H9 (cell line): ENCODE results near the gene DTD1. TPM values are rescaled to one million over a fixed set of nuclear protein-coding genes. Genes with fewer than 3 reads are reported as not detected.
"Not testable (repeated sequence)": the region's sequence is repeated elsewhere in the genome, so short reads cannot be mapped to it uniquely, and the experiment has no call there.

Source experiments
- DNase-seq: peaks from one replicate; pipeline ENCODE4 v3.0.0-alpha.2; 2017
- H2AFZ ChIP-seq: one replicate; pipeline ENCODE4 v1.6.1; 2013; ENCODE audit warnings: mild to moderate bottlenecking, low read length, control low read depth, moderate library complexity
- H2AK5ac ChIP-seq: 2 replicates; pipeline ENCODE4 v1.6.1; 2013; ENCODE audit warnings: low read length, control low read depth, mixed read lengths; ENCODE audit not compliant: insufficient read length
- H2BK120ac ChIP-seq: one replicate; pipeline ENCODE4 v1.6.1; 2013; ENCODE audit warnings: low read depth, mild to moderate bottlenecking, low read length, control low read depth, inconsistent platforms; ENCODE audit not compliant: poor library complexity, severe bottlenecking
- H2BK12ac ChIP-seq: 2 replicates; pipeline ENCODE4 v1.6.1; 2013; ENCODE audit warnings: low read length, control low read depth, mixed read lengths, low read depth; ENCODE audit not compliant: insufficient read length
- H2BK15ac ChIP-seq: 2 replicates; pipeline ENCODE4 v1.6.1; 2013; ENCODE audit warnings: low read depth, low read length, control low read depth
- H2BK20ac ChIP-seq: one replicate; pipeline ENCODE4 v1.6.1; 2013; ENCODE audit warnings: low read depth, mild to moderate bottlenecking, low read length, control low read depth, inconsistent platforms; ENCODE audit not compliant: poor library complexity, severe bottlenecking
- H2BK5ac ChIP-seq: 2 replicates; pipeline ENCODE4 v1.6.1; 2013; ENCODE audit warnings: low read length, control low read depth, mixed read lengths; ENCODE audit not compliant: insufficient read length
- H3K14ac ChIP-seq: 2 replicates; pipeline ENCODE4 v1.6.1; 2013; ENCODE audit warnings: low read length, control low read depth; ENCODE audit not compliant: insufficient read depth
- H3K18ac ChIP-seq: 2 replicates; pipeline ENCODE4 v1.6.1; 2013; ENCODE audit warnings: low read depth, mild to moderate bottlenecking, mixed read lengths, low read length, control low read depth; ENCODE audit not compliant: insufficient read length
- H3K23ac ChIP-seq: 2 replicates; pipeline ENCODE4 v1.6.1; 2013; ENCODE audit warnings: low read length, control low read depth, mixed read lengths, low read depth; ENCODE audit not compliant: insufficient read length
- H3K23me2 ChIP-seq: 2 replicates; pipeline ENCODE4 v1.6.1; 2013; ENCODE audit warnings: low read depth, mild to moderate bottlenecking, mixed read lengths, low read length, control low read depth; ENCODE audit not compliant: insufficient read length, poor library complexity, severe bottlenecking
- H3K27ac ChIP-seq: 2 replicates; pipeline ENCODE4 v1.5.1; 2013; ENCODE audit warnings: low read length, control low read depth, mixed read lengths, low read depth; ENCODE audit not compliant: insufficient read length
- H3K27me3 ChIP-seq: 2 replicates; pipeline ENCODE4 v1.6.1; 2013; ENCODE audit warnings: low read length, control low read depth, inconsistent platforms; ENCODE audit not compliant: insufficient read depth
- H3K4ac ChIP-seq: 2 replicates; pipeline ENCODE4 v1.6.1; 2013; ENCODE audit warnings: low read depth, mild to moderate bottlenecking, control low read depth, inconsistent platforms, low read length, moderate library complexity
- H3K4me1 ChIP-seq: 2 replicates; pipeline ENCODE4 v1.6.1; 2013; ENCODE audit warnings: low read length, control low read depth, inconsistent platforms; ENCODE audit not compliant: insufficient read depth
- H3K4me2 ChIP-seq: 2 replicates; pipeline ENCODE4 v1.6.1; 2013; ENCODE audit warnings: low read length, control low read depth, mixed read lengths; ENCODE audit not compliant: insufficient read length, insufficient read depth
- H3K56ac ChIP-seq: 2 replicates; pipeline ENCODE4 v1.6.1; 2013; ENCODE audit warnings: low read depth, mild to moderate bottlenecking, mixed read lengths, low read length, control low read depth; ENCODE audit not compliant: insufficient read length
- H3K79me1 ChIP-seq: 2 replicates; pipeline ENCODE4 v1.6.1; 2013; ENCODE audit warnings: low read depth, mild to moderate bottlenecking, moderate library complexity, low read length, control low read depth, inconsistent platforms; ENCODE audit not compliant: insufficient read depth, poor library complexity, severe bottlenecking
- H3K79me2 ChIP-seq: 2 replicates; pipeline ENCODE4 v1.6.1; 2013; ENCODE audit warnings: low read length, control low read depth, inconsistent platforms; ENCODE audit not compliant: insufficient read depth
- H3K9ac ChIP-seq: 2 replicates; pipeline ENCODE4 v1.6.1; 2013; ENCODE audit warnings: low read length, control low read depth, mixed read lengths; ENCODE audit not compliant: insufficient read length; ENCODE audit errors: extremely low read depth
- H3K9me3 ChIP-seq: one replicate; pipeline ENCODE4 v1.6.1; 2013; ENCODE audit warnings: low read depth, low read length, inconsistent platforms; ENCODE audit not compliant: control insufficient read depth
- H3T11ph ChIP-seq: one replicate; pipeline ENCODE4 v1.6.1; 2013; ENCODE audit warnings: mild to moderate bottlenecking, low read length, control low read depth, inconsistent platforms
- H4K20me1 ChIP-seq: one replicate; pipeline ENCODE4 v1.6.1; 2013; ENCODE audit not compliant: control insufficient read depth, insufficient read length, insufficient read depth
- H4K5ac ChIP-seq: 2 replicates; pipeline ENCODE4 v1.6.1; 2013; ENCODE audit warnings: low read depth, mild to moderate bottlenecking, mixed read lengths, low read length, control low read depth; ENCODE audit not compliant: insufficient read length
- H4K8ac ChIP-seq: replicated peaks from 2 replicates; pipeline ENCODE4 v1.6.1; 2013; ENCODE audit warnings: low read length, control low read depth, mixed read lengths, low read depth; ENCODE audit not compliant: insufficient read length
- H4K91ac ChIP-seq: 2 replicates; pipeline ENCODE4 v1.6.1; 2013; ENCODE audit warnings: low read depth, mild to moderate bottlenecking, moderate library complexity, mixed read lengths, low read length, control low read depth; ENCODE audit not compliant: insufficient read length
- H3K27ac Mint-ChIP-seq, 3 experiments: 2 replicates in 2 of 3; 3 replicates in 1 of 3; pipeline ENCODE4 v1.8.0; 2020 to 2021; ENCODE audit warnings: mixed read lengths in 3 of 3, mild to moderate bottlenecking in 1 of 3, moderate library complexity in 1 of 3
- H3K27me3 Mint-ChIP-seq: 2 replicates; pipeline ENCODE4 v1.8.0; 2021; ENCODE audit warnings: low read depth, mild to moderate bottlenecking, moderate library complexity, mixed read lengths
- H3K36me3 Mint-ChIP-seq, 3 experiments: 2 replicates in 2 of 3; 3 replicates in 1 of 3; pipeline ENCODE4 v1.8.0; 2020 to 2021; ENCODE audit warnings: low read depth in 3 of 3, mixed read lengths in 3 of 3; ENCODE audit not compliant: insufficient read depth in 1 of 3
- H3K4me1 Mint-ChIP-seq, 2 experiments: 2 replicates each; pipeline ENCODE4 v1.8.0; 2020; ENCODE audit warnings: mixed read lengths in 2 of 2
- H3K4me3 Mint-ChIP-seq, 2 experiments: 2 replicates in 1 of 2; 3 replicates in 1 of 2; pipeline ENCODE4 v1.8.0; 2020 to 2021; ENCODE audit warnings: mild to moderate bottlenecking in 2 of 2, mixed read lengths in 2 of 2, moderate library complexity in 1 of 2
- H3K9me3 Mint-ChIP-seq, 2 experiments: 2 replicates in 1 of 2; 3 replicates in 1 of 2; pipeline ENCODE4 v1.8.0; 2020; ENCODE audit warnings: mild to moderate bottlenecking in 2 of 2, mixed read lengths in 2 of 2, moderate library complexity in 1 of 2
- CTCF ChIP-seq: fragments of 200-600 bp; sonication (generic); conservative IDR thresholded peaks from 3 replicates; pipeline ENCODE4 v1.8.0; 2021; ENCODE audit warnings: antibody characterized with exemption, mild to moderate bottlenecking
- WGBS: extraction: QIAGEN DNeasy Blood & Tissue Kit; methylation state at CpG from one replicate; pipeline ENCODE4 v1.1.7; 2013; ENCODE audit warnings: missing lambda C conversion rate, low lambda C conversion rate, mixed read lengths; ENCODE audit not compliant: insufficient read length; ENCODE audit errors: extremely low coverage; 5-methylcytosine and 5-hydroxymethylcytosine counted together
- total RNA-seq: library from RNA; stranded (reverse); gene quantifications from 2 replicates; pipeline ENCODE4 v1.2.1, GENCODE V29; 2021

DTD1 gene
- total RNA-seq, 1 experiment from 2014 or later = 62.0 TPM

- no peaks in the 10 kb centered on the region for H3K23me2 ChIP-seq
- H3K36me3 Mint-ChIP-seq = peaks cover 0 to 2% (median under 1%) of the 10 kb centered on the region in 3 experiments; a peak in 4 of 7 replicates
- H3K9ac ChIP-seq = no peak overlapping the region
- H2AFZ ChIP-seq = no peak overlapping the region
- peaks cover 0 to 12% of the 10 kb centered on the region in 2 experiments; a peak in 3 of 5 replicates for H3K9me3 Mint-ChIP-seq
- H3K27ac Mint-ChIP-seq = no peak overlapping the region
- H3K27me3 Mint-ChIP-seq = no peaks in the 10 kb centered on the region
- no peak overlapping the region for H3K27ac ChIP-seq
- no peak overlapping the region for H4K91ac ChIP-seq
- H4K8ac ChIP-seq = no peak overlapping the region
- TF ChIP-seq CTCF = no peak
- H4K5ac ChIP-seq = no peak overlapping the region
- H3K4me1 Mint-ChIP-seq = peaks cover 0 to 15% of the 10 kb centered on the region in 2 experiments; a peak in 1 of 4 replicates
- no CpG with 5 or more reads among the region's 3 CpGs for WGBS
- no peak overlapping the region for H2BK5ac ChIP-seq
- H3K4ac ChIP-seq = no peak overlapping the region
- H3K9me3 ChIP-seq = no peaks in the 10 kb centered on the region
- no peak overlapping the region for H2BK12ac ChIP-seq
- no peak overlapping the region for H3K4me2 ChIP-seq
- H3K23ac ChIP-seq = no peak overlapping the region
- peaks cover 2% of the 10 kb centered on the region for H3K79me1 ChIP-seq
- H3K79me2 ChIP-seq = no peaks in the 10 kb centered on the region
- H2BK20ac ChIP-seq = no peak overlapping the region
- H3T11ph ChIP-seq = no peak overlapping the region
- no peaks in the 10 kb centered on the region for H3K4me1 ChIP-seq
- H3K14ac ChIP-seq = no peak overlapping the region
- no peak overlapping the region for H2AK5ac ChIP-seq
- DNase-seq = no peak
- H3K18ac ChIP-seq = no peak overlapping the region
- H2BK15ac ChIP-seq = no peak overlapping the region
- no peak overlapping the region for H2BK120ac ChIP-seq
- H3K4me3 Mint-ChIP-seq = no peak overlapping the region
- H3K56ac ChIP-seq = no peak overlapping the region
- H3K27me3 ChIP-seq = no peaks in the 10 kb centered on the region
- no peaks in the 10 kb centered on the region for H4K20me1 ChIP-seq
Measured at GRCh38 chr20:18754653-18755045, 166.8 kb downstream of the DTD1 start.

DNA sequence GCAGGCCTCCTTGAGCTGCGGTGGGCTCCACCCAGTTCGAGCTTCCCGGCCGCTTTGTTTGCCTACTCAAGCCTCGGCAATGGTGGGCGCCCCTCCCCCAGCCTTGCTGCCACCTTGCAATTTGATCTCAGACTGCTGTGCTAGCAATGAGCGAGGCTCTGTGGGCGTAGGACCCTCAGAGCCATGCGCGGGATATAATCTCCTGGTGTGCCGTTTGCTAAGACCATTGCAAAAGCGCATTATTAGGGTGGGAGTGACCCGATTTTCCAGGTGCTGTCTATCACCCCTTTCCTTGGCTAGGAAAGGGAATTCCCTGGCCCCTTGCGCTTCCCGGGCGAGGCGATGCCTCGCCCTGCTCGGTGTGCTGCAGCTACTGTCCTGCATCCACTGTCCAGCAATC, 173.0 kb downstream of the DTD1 start:
- not testable (repeated sequence) for H3K23me2 ChIP-seq, H3K9ac ChIP-seq, H2AFZ ChIP-seq, H3K14ac ChIP-seq, H4K20me1 ChIP-seq, DNase-seq, H2BK12ac ChIP-seq, H3K9me3 ChIP-seq, H3K27me3 Mint-ChIP-seq, H3K27ac ChIP-seq, H3K4me1 Mint-ChIP-seq, H2BK20ac ChIP-seq, H4K8ac ChIP-seq, H3K27me3 ChIP-seq, H3K4me1 ChIP-seq, H3K4ac ChIP-seq, H3K4me2 ChIP-seq, H2AK5ac ChIP-seq, H2BK15ac ChIP-seq, H3K18ac ChIP-seq, H3K79me1 ChIP-seq, H3K79me2 ChIP-seq, H4K5ac ChIP-seq, H3K4me3 Mint-ChIP-seq, H3K23ac ChIP-seq, H3T11ph ChIP-seq, H3K56ac ChIP-seq, H2BK120ac ChIP-seq, H3K27ac Mint-ChIP-seq, H4K91ac ChIP-seq, H2BK5ac ChIP-seq
- no CpG with 5 or more reads among the region's 19 CpGs for WGBS
- peaks cover 3 to 34% (median 20%) of the 10 kb centered on the region in 3 experiments; a peak in 6 of 7 replicates for H3K36me3 Mint-ChIP-seq
- H3K9me3 Mint-ChIP-seq = peaks cover 19 to 38% of the 10 kb centered on the region in 2 experiments
